AG09309 (cell line): Measurements from ENCODE around the gene ITPK1.

Experiments used
- DNase-seq: peaks from one replicate; pipeline ENCODE4 v3.0.0-alpha.2; 2010; ENCODE audit warnings: low read depth
- H3K4me3 ChIP-seq: 2 replicates; pipeline ENCODE4 v1.5.1; 2011; ENCODE audit warnings: mild to moderate bottlenecking, low read depth, low read length, moderate library complexity; ENCODE audit not compliant: control insufficient read depth
- TF ChIP-seq, protein P1 (sequence below): IDR thresholded peaks from 2 replicates; pipeline ENCODE4 v1.5.1; 2011; ENCODE audit warnings: mild to moderate bottlenecking, low read depth, low read length, inconsistent platforms; ENCODE audit not compliant: insufficient read depth, control insufficient read depth; ENCODE audit errors: missing control alignments

Gene ITPK1

DNA sequence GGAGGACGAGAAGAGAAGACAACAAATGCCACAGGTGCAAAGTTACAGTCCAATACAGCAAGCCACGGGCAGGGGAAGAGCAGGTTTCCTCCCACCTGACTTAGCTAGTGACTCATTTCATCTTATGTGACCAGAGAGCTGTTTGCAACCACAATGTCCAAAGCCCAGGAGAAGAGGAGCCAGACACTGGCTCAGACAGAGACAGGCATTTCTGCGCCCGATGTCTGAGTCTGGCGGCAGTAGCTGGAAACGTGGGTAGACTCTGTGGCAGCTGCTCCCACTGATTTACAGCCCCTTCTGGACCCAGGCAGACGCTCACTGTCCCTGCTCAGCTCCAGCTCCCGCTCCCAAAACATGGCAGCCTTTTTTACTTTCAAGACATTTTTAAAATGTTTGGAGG lies 132.8 kb downstream of the ITPK1 start:
- H3K4me3 ChIP-seq, result no peak overlapping the region
- DNase-seq, result no peak
- TF ChIP-seq, protein P1, sequence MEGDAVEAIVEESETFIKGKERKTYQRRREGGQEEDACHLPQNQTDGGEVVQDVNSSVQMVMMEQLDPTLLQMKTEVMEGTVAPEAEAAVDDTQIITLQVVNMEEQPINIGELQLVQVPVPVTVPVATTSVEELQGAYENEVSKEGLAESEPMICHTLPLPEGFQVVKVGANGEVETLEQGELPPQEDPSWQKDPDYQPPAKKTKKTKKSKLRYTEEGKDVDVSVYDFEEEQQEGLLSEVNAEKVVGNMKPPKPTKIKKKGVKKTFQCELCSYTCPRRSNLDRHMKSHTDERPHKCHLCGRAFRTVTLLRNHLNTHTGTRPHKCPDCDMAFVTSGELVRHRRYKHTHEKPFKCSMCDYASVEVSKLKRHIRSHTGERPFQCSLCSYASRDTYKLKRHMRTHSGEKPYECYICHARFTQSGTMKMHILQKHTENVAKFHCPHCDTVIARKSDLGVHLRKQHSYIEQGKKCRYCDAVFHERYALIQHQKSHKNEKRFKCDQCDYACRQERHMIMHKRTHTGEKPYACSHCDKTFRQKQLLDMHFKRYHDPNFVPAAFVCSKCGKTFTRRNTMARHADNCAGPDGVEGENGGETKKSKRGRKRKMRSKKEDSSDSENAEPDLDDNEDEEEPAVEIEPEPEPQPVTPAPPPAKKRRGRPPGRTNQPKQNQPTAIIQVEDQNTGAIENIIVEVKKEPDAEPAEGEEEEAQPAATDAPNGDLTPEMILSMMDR, result no peak

DNA sequence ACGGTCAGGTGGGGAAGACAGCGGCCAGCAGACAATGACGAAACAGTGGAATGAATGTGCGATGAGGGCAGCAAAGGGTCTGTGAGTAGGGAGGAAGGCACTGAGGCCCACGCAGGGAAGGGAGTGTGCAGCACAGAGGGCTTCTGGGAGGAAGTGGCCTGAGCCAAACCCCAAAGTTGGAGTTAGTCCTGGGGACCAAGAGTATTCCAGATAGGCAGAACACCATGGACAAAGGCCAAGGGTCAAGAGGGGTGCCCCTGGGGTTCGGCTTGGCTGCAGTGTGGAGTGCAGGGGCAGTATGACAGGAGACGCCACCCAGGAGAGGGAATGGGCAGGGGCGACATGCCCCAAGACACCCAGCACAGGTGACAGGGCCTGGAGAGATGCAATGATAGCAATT lies 134.0 kb downstream of the ITPK1 start:
- no peak overlapping the region for H3K4me3 ChIP-seq
- TF ChIP-seq, protein P1, result no peak
- no peak for DNase-seq

- TF ChIP-seq, protein P1, result no peak
- H3K4me3 ChIP-seq, result no peak overlapping the region
- DNase-seq, result no peak
Observed at GRCh38 chr14:92980866-92981265, 134.9 kb downstream of the ITPK1 start.

- H3K4me3 ChIP-seq, result no peak overlapping the region
- DNase-seq, result no peak
- TF ChIP-seq, protein P1, result no peak
Observed at GRCh38 chr14:92978229-92979021, 137.3 kb downstream of the ITPK1 start.

- no peak overlapping the region for H3K4me3 ChIP-seq
- TF ChIP-seq, protein P1, result no peak
- DNase-seq, result no peak
Observed at GRCh38 chr14:92976268-92976667, 139.5 kb downstream of the ITPK1 start.

DNA sequence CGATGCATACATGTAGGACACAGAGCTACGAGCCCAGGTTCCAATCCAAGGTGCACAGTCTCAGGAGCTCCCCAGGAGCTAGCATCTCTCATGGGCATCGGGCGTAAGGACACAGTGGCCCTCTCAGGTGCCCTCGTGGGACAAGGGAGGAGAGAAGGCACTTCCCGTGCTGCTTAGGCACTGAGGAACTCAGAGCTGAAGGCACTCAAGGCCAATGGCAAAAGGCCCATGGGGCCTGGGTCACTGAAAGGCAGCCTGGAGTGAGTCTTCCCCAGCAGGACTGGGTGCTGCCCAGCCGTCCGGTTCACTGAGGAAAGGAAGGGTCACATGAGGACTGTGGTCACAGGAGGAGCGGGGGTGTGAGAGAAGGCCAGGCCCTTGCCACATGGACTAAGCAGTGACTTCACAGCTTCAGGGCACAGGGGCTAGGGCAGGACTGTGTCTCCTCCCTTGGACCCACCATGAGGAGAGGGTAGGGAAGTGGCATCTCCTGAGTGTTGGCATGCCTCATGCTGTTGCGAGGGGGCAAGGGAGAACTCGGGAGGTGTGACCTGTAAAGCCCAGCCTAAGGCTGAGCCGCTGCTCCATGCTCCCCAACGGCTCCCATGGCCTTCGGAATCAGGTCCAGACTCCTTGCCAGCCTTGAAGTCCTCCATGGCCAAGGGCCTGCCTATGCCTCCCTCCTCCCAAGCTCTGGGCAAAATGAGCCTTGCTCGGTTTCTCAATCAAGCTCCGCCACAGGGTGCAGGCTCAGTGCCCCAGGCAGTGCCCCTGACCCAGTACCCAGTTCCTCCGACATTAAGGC lies 141.0 kb downstream of the ITPK1 start:
- DNase-seq, result no peak
- TF ChIP-seq, protein P1, result no peak
- no peak overlapping the region for H3K4me3 ChIP-seq
